Cerebellar cortex (tissue), 1 donor: ENCODE results near the gene MACF1.

ENCODE experiments used
- DNase-seq: peaks from one replicate; pipeline ENCODE4 v3.0.0-alpha.2; 2015; ENCODE audit warnings: low spot score

Gene MACF1

DNA sequence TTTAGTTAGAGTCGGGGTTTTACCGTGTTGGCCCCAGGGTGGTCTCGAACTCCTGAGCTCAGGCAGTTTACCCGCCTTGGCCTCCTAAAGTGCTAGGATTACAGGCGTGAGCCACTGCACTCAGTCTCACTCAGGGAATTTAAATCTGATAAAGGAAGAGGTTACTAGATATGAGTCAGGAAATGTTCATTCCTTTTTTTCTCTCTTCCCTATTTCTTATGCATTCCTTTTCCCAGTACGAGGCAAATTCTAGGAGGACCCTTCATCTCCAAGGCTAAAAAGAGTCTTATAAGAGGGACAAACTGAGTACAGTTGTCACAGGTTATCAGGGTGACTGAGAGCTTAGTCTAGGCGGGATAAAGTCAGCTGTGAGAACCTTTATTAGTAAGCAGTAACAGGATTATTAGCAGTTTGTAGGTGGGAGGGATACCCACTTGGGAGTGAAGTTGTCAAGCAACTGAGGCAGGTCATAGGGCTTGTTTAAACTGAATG is 9.1 kb downstream of the MACF1 start:
- DNase-seq = no peak

DNA sequence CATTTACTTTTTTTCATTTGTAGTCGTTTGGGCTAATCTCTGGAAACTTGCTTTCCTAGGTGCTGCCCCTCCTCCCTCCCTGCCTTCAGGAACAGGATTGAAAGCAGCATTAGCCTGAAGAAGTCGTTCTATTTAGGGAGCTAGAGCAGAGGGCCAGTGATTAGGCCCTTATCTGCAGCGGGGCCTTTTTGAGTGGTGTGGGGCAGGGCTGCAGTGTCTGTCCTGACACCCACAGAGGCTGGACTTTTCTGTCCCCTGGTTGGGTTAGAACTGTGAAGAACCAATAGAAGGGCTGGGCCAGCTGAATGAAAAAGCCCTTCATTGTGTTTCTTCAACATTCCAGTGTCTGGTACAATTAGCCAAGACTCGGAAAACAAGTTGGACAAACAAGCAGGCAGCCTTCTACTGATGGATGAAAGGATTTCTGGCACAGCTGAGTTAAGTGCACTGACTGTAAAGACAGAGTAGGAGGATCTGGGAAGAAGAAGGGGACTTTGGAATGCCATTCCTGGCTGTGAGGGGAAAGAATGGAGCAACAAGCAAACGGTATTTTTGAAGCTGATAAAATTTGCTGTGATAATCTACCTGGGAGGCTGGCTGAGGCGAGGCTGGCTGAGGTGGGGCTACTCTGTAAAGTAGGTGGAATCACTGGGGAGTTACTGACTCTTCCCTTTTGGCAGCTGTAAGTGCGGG is 9.7 kb downstream of the MACF1 start:
- DNase-seq = no peak

DNA sequence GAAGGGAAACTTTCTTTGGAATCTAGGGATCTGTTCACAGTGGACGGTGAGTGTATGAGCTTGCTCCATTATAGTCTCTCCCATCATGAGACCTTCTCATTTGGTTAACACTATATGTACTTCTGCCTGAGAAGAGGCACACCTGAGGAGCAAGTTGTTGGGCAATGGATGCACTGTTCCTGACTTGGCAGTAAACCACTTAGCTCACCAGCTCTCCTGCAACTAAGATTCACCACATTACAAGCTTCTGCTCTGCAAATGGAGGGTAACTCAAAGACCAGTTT is 10.2 kb downstream of the MACF1 start:
- DNase-seq = no peak

DNA sequence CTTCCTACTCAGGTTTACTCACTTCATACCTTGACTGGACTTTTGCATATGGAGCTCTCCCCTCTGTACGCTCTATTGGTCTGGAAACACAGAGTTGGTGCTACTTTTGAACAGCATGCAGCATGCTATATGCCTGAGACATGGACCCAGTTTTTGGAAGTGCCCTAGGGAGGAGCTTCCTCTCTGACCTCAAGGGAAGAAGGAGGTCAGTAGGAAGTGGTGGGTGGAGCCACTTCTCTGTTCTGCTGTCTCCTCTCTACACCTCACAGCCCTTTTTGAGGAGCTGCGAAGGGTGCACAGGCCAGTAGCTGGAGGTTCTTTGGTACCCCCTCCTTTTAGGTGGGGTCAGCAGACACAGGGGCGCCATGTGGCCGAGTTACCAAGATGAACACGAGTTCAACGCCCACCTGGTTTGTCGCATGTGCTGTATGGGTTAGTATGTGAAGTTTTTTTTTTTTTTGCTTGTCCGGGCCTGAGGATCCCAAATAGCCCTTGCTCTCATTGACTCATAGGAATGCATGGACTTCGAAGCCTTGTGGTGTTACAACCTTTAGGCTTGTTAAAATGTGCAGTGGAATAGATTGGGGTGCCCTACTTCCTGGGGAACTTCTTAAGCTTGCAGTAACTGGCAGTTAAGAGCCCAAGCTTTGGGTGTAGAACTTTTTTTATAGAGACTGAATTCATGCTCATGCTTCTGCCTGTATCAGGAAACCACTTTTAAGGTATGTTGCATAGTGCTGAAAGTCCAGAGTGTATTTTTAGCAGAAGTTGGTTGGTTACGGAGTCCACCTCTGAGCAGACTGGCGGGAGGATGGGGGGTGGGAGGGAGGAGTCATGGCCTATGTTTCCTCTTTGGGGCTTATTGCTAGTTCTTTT is 10.7 kb downstream of the MACF1 start:
- DNase-seq = no peak

DNA sequence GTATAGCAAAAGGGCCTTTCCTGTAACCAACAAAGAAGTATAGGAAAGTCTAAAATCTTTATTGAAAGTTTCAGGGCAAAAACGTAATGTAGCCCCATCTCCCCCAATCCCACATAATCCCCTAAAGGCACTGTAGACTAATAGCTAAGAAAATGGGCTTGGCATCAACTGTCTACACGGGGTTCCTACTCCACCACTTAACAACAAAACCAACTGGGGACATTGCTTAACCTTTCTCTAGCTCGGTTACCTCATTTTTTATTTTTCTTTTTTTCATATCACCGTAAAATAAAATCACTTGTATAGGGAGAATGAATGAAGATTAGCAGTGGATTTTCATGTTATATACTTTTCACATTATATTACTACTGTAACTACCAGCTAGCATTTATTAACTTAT is 12.3 kb downstream of the MACF1 start:
- DNase-seq = no peak

DNA sequence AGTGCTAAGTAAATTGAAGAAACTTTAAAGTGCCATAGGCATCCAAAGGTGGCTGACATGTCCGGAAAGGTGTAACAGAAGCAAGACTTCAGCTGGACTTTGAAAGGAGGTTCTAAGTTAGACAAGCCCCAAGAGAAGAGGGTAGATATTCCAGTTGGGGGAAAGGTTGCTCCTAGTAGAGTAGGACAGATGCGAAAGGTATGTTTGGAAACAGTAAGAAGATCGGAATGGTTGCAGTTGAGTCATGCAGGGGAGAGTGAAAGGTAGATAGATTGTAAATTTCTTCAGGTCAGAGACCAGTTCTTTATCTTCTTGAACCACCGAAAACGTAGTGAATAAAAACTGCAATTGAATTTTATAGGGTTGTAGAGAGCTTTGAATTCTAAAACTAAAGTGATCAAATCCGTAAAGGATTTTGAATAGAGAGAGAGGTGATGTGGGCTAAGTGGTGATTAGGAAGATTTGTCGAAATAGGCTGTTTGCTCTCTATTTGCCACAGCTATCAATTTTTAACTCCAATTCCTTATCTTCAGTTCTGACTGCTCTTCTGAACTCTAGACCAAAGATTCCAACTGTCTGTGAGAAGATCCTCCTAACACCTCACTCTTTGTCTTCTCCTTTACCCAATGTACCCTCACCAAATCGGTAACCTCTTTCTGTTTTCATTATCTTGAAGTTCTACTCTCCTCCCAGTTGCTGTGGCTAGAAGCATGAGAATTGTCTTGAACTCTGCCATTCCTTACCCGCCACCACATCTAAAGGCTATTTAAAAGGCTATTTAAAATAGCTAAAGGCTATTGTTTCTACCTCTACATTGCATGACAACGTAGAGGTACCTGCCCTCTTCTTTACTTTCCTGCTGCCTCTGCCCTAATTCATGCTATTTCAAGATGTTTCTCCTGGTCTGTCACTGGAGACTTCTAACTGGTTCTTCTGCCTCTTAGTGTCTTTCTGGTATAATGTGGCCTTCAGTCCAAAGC is 16.7 kb downstream of the MACF1 start:
- DNase-seq = no peak

DNA sequence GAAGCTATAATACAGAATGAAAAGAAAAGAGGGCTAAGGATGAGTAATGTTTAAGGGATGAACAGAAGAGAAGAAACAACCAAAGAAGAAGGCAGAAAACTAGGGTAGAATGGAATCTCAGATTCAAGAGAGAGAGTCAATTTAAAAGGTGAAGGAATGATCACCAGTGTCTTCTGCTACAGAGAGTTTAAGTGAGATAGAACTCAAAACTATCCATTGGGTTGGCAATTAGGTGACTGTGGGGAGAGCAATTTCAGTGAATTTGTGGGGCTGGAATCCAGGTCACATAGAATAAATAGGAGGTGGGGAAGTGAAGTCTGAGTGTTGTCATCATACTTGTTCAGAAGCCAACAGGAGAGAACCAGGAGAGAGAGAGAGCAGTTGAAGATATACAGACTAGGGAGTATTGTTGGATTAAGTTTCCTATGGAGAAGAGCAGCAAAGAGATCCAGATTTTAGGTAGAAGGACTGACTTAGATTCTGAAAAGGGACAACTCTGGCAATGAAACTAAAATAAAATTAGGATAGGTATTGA is 19.9 kb downstream of the MACF1 start:
- DNase-seq = no peak

DNA sequence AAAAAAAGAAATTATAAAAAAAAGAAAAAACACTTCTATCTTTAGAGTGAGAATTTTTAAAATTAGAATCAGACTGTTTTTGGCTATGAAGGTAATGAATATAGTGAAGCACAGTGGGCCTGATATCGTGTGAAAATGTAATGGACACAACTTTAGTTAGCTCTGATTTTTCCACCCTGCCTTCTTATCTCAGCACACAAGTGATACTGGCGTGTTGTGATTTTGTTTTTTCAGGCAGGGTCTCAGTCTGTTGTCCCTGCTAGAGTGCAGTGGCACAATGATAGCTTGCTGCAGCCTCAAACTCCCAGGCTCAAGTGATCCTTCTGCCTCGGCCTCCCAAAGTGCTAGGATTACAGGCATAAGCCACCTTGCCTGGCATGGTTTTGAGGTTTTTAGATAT is 22.3 kb downstream of the MACF1 start:
- no peak for DNase-seq

DNA sequence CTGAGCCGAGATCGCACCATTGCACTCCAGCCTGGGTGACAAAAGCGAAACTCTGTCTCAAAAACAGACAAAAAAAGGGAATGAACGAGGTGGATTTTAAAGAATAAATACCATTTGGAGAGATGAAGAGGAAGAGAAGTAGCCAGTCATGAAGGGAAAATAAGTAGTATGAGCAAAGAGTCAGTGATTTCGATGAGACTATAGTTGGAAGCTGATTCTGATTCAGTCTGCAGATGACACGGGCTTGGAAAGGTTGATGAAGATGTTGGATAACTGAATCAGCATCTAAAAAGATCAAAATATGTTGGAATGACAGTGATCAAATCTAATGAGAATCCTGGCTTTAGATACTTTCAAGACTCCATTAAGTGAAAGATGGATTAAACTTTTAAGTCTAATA is 23.8 kb downstream of the MACF1 start:
- DNase-seq = no peak

DNA sequence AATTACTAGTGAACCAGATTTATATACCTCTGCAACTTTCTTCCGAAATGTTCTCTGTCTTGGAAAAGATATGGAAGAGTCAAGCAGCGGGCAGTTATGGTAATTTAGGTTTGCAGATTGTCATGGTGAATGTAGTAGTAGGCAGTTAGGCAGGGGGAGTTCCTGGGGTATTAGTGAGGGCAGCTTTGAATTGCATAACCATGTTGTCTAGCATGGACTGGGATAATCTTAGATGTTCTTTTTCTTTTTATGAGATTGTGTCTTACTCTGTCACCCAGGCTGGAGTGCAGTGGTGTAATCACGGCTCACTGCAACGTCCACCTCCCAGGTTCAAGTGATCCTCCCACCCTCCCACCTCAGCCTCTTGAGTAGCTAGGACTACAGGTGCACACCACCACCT is 25.0 kb downstream of the MACF1 start:
- no peak for DNase-seq

DNA sequence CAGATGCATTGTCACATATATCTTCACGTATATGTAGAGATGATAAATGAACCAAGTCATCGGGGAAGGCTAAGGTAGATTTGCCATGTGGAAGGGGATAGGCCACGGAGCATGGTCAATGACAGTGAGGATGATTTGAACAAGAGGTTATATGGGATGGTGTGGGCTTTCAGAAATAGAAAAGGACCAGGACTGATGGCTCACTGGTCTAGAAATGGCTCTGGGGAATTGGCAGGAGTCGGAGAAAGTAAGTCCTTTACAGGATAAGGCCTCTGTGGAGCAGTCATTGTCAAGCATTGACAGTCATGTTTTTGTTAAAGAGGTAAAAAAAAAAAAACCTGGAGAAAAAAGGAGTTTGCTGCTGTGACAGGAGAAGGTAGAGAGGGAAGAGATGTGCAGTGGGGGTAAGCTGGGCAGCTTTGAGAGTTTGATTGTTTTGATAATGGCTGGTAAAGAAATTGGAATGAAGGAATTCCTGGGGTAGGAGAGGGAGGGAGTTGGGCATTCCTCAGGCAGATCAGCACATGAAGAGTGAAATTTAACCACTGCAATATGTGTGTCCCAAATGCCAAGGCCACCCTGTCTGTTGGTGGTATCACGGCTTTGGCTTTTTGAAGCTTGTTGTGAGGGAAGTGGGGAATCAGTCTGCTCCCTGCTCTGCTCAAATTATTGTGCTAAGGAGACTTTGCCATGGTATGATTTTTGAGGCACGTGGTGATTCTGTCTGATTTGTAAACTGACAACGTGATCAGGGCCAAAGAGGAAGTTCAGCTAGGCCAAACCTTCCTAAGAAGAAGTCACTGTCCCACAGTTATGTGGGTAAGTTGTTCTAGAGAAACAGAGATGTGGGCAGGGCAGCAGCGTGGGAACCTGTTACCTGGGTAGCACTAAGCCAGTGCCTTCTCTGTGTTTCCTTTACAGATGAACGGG is 26.0 kb downstream of the MACF1 start:
- no peak for DNase-seq

DNA sequence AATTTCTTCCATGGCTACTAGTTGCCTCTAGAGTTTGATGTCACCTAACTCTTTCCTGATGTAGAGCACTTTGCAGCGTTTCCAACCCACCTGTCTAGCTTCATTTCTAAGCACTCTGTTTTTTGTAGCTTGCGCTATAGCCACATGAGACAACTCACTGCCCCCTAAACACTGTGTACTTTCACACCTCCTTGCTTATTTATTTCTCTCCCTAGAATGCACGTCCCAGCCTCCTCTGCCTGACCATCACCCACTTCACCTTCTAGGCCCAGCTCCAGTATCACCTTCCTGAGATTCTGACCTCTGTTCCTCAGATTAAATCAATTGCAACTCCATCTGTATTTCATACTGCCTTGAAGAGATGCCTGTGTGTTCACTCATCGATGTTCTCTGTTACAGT is 32.5 kb downstream of the MACF1 start:
- no peak for DNase-seq

DNA sequence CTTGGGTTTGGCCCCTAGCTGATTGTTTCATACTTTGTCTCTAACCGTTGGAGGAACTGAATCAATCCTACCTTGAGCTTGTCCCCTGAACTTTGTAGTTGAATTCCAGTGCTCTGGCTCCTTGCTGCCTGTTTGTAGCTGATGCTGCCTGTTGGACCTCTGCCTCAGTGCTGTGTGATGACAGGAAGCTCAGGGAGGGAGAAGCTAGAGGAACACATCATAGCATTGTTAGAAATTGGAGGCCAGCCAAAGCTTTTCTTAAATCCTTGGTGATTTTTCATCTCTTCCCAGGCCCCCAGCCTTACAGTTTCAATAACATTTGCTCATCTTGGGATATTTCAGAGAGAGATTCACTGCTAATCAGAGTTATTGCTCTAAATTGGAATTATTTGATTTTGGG is 34.0 kb downstream of the MACF1 start:
- DNase-seq = peak; percentile 29

DNA sequence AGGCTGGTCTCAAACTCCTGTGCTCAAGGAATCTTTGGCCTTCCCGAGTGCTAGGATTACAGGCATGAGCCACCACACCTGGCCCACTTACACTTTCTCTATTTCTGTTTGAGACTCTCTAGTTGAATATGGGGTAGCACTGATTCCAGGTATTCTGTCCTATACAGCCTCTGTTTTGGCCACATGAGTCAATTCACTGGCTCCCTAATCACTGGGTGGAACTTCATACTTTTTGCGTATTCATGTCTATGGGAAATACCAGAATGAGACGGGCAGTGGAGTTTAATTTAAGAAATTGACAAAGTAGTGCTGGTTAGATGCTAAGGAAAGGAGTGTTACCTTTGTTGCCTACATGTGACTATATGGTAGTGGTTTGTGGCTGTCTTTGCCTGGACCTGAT is 35.5 kb downstream of the MACF1 start:
- no peak for DNase-seq

DNA sequence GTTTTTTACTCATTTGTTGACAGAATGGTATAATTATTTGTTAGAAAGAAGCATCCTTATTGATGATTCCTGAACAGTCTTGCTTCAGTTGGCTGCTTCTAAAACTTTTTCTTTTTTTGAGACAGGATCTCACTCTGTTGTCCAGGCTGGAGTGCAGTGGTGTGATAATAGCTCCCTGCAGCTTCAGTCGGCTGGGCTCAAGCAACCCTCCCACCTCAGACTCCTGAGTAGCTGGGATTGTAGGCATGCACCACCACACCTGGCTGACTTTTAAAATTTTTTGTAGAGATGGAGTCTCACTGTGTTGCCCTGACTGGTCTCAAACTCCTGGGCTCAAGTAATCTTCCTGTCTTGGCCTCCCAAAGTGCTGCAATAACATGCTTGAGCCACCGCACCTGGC is 38.8 kb downstream of the MACF1 start:
- DNase-seq = no peak

DNA sequence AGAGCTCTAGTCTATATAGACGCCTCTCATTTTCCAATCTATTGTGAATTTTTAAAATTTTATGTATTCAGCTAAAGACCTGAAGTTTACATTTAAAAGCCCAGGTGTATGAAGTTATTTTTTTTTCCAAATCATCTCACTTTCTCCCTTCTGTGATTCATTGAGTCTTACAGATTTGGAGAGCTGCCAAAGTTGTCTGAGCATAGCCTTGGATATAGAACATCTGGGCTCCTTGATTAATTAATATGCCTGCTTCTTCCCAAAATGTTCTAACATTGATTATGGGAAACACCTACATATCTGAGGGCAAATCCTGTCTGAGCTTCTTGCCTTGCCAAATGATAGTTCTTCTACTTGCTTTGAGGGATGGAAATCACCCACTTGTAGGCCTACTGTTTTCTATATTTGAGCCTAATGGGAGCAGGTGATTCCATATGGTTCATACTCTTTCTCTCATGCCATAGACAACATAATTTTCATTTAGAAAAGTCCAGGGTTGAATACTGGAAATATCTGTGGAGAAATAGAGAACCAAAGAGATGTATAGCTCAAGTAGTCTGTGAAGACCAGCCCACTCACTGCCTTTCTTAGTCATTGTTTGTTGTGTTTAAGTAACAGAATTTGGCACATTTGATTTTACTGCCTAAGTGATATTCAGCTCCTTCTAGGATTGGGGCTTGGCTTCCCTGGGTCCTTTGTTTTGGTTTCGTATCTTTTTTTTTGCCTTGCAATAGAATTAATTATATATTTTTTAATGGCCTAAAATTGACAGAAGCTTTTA is 46.2 kb downstream of the MACF1 start:
- DNase-seq = no peak

DNA sequence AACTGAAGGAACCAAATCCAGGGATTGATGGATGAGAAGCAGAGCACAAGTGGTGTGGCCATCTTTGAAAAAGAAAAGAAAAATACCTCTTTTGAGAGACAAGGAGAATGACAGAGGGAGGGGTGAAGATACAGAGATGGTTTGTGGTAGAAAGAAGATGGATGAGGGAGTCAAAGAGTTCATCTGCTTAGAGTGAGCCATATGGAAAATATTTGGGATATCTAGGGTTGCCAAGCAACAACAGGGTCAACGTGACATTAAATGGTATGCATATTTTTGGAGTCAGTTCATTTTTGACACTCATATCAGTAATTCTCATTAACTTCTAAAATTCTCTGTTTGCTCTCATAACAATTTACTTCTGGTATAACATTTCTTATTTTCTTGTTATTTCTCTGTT is 50.7 kb downstream of the MACF1 start:
- DNase-seq = no peak

DNA sequence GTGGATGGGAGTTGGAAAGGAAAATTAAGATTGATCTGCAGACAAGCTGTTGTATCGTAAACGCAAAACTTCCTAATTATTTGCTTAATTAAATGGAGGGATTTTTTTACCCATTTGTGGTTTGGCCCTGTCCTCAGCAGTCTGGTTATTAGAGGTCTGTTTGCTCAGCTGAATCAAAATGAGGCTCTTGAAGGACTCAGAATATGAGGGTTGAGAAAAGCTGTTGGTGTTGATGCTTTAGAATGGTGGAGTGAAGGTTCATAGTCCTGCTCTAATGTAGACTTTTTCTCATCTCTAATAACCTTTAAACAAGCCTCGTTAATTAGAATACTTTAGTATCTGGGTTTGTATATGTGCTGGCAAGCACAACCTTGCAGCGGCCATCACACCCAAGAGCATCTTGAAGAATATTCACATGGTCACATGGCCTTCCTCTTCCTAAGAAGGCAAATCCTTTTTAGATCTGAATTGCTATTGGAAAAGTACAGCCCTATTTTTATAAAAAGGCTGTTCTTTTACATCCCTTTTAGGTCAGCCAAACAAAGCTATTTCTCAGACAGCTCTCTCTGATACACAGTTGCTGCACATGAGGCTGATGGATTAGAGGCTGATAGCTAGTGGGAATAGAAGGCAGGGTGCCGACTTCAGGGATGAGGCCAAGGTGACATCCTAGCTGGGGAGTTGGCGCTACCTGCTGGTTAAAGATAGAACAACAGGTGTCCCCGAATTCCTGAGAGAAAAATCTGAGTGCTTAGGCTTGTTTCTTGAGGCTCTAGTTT is 53.8 kb downstream of the MACF1 start:
- peak; percentile 88 for DNase-seq

DNA sequence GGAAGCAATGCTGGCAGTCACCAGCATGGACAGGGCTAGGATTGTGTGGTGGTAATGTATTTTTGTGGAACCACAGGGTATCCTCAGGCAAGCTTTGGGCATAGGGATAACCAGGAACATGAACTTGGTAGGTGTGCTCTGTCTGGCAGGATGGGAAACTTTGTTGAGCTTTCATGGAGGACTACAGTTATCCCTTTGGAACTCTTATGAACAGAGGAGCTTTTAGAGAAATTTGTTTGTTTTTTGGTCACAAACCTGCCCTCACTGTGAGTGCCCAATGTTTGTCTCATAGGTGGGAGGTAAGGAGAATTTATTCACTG is 54.4 kb downstream of the MACF1 start:
- DNase-seq = no peak
